GM12878 (cell line): Measurements from ENCODE around the gene PKLR. TPM values are rescaled to one million over a fixed set of nuclear protein-coding genes. Genes with fewer than 3 reads are reported as not detected.

Source experiments
- BHLHE40 ChIP-seq, 2 experiments: fragments of 450-650 bp in 1 of 2; IDR thresholded peaks; 2 replicates each; pipeline ENCODE4 v1.6.1; 2011 to 2017; ENCODE audit warnings: low read depth in 2 of 2, borderline replicate concordance in 1 of 2, improper control_type of control experiment in 1 of 2, low read length in 1 of 2, mild to moderate bottlenecking in 1 of 2
- CUX1 ChIP-seq: IDR thresholded peaks from 2 replicates; pipeline ENCODE4 v1.6.1; 2012; ENCODE audit warnings: improper control_type of control experiment, low read depth, low read length; ENCODE audit not compliant: insufficient replicate concordance
- DPF2 ChIP-seq: fragments of 450-650 bp; IDR thresholded peaks from 2 replicates; pipeline ENCODE4 v1.6.1; 2017; ENCODE audit warnings: mild to moderate bottlenecking
- E2F8 ChIP-seq: fragments of 450-650 bp; IDR thresholded peaks from 2 replicates; pipeline ENCODE4 v1.6.1; 2018; ENCODE audit warnings: mild to moderate bottlenecking, low read depth, moderate library complexity; ENCODE audit not compliant: partially characterized antibody
- ETV6 ChIP-seq, 2 experiments: fragments of 450-650 bp in 1 of 2; IDR thresholded peaks in 1 of 2; conservative IDR thresholded peaks in 1 of 2; 2 replicates each; pipeline ENCODE4 v1.6.1; 2014; ENCODE audit warnings: antibody characterized with exemption in 1 of 2, borderline replicate concordance in 1 of 2, low read depth in 1 of 2, mild to moderate bottlenecking in 1 of 2, moderate library complexity in 1 of 2
- HDGF ChIP-seq: fragments of 450-650 bp; IDR thresholded peaks from 2 replicates; pipeline ENCODE4 v1.6.1; 2016; ENCODE audit warnings: antibody characterized with exemption
- LARP7 ChIP-seq: fragments of 450-650 bp; IDR thresholded peaks from 2 replicates; pipeline ENCODE4 v1.6.1; 2017; ENCODE audit warnings: mild to moderate bottlenecking
- MEF2A ChIP-seq: IDR thresholded peaks from 2 replicates; pipeline ENCODE4 v1.6.1; 2011; ENCODE audit warnings: low read depth, mild to moderate bottlenecking, low read length, moderate library complexity; ENCODE audit not compliant: insufficient read depth
- POU2F2 ChIP-seq: IDR thresholded peaks from 3 replicates; pipeline ENCODE4 v1.6.1; 2011; ENCODE audit warnings: low read depth, mild to moderate bottlenecking, low read length, borderline replicate concordance
- RCOR1 ChIP-seq: conservative IDR thresholded peaks from 2 replicates; pipeline ENCODE4 v1.6.1; 2012; ENCODE audit warnings: low read depth, low read length, improper control_type of control experiment
- STAT1 ChIP-seq: fragments of 450-650 bp; conservative IDR thresholded peaks from 2 replicates; pipeline ENCODE4 v1.6.1; 2014; ENCODE audit warnings: antibody characterized with exemption, mild to moderate bottlenecking
- TARDBP ChIP-seq: IDR thresholded peaks from 2 replicates; pipeline ENCODE4 v1.6.1; 2016; ENCODE audit warnings: borderline replicate concordance
- USF1 ChIP-seq: IDR thresholded peaks from 2 replicates; pipeline ENCODE4 v1.6.1; 2011; ENCODE audit warnings: borderline replicate concordance, low read depth, mild to moderate bottlenecking, moderate library complexity, mixed read lengths, low read length; ENCODE audit not compliant: insufficient read depth; ENCODE audit errors: extremely low read length
- polyA plus RNA-seq, 11 experiments: library from polyadenylated mRNA; depleted of rRNA in 4 of 11; unstranded in 6 of 11; stranded (reverse) in 5 of 11; fragments of >200 nt; fragmentation: Nextera tagmentation in 4 of 11; fragmentation: Illumina TruSeq in 1 of 11; extraction: Ambion mirVana in 4 of 11; extraction: Trizol in 1 of 11; gene quantifications; 1 replicate in 1 of 11; 2 replicates in 10 of 11; pipeline versions ENCODE4 v1.2.1 to v1.2.3, GENCODE V29; 2011 to 2016; ENCODE audit warnings: inconsistent platforms in 2 of 11, missing spikeins in 2 of 11, low read depth in 1 of 11
- total RNA-seq, 4 experiments: library from RNA; depleted of rRNA in 3 of 4; stranded (reverse); fragments of >200 nt in 3 of 4; fragmentation: Illumina TruSeq in 1 of 4; extraction: Trizol in 1 of 4; gene quantifications; 2 replicates each; pipeline versions ENCODE4 v1.2.1 to v1.2.3, GENCODE V29; 2013 to 2021
- TF ChIP-seq, protein P1 (sequence below): IDR thresholded peaks from 2 replicates; pipeline ENCODE4 v1.6.1; 2012; ENCODE audit warnings: mild to moderate bottlenecking, low read depth, low read length

Gene PKLR
- total and polyA plus RNA-seq, 10 of the 15 experiments (the other 5 are each of a cell fraction or from before 2014, with no cell fraction given): 0.04 to 0.15 (median 0.08) TPM; not detected in 7

- TF ChIP-seq E2F8: peak; percentile 57
- TF ChIP-seq USF1: peak; percentile 91
- no peak for TF ChIP-seq LARP7
- no peak for TF ChIP-seq CUX1
- TF ChIP-seq TARDBP: no peak
- no peak for TF ChIP-seq STAT1
- no peak for TF ChIP-seq RCOR1
- TF ChIP-seq MEF2A: no peak
- peak; percentile 47; the same call in 1 of the 3 replicates for TF ChIP-seq POU2F2
- peak; percentile 83 for TF ChIP-seq HDGF
- no peak for TF ChIP-seq ETV6 (conservative IDR thresholded peaks at IDR 0.05 in 1 of 2, IDR thresholded peaks at IDR 0.05 in 1 of 2; ENCODE audit: borderline replicate concordance in 1 of 2, low read depth in 1 of 2)
- TF ChIP-seq BHLHE40 (IDR thresholded peaks at IDR 0.05; ENCODE audit: borderline replicate concordance in 1 of 2, low read depth in 2 of 2, low read length in 1 of 2): peak; percentile 52 to 85; a peak in 3 of 4 replicates
- TF ChIP-seq, protein P1, sequence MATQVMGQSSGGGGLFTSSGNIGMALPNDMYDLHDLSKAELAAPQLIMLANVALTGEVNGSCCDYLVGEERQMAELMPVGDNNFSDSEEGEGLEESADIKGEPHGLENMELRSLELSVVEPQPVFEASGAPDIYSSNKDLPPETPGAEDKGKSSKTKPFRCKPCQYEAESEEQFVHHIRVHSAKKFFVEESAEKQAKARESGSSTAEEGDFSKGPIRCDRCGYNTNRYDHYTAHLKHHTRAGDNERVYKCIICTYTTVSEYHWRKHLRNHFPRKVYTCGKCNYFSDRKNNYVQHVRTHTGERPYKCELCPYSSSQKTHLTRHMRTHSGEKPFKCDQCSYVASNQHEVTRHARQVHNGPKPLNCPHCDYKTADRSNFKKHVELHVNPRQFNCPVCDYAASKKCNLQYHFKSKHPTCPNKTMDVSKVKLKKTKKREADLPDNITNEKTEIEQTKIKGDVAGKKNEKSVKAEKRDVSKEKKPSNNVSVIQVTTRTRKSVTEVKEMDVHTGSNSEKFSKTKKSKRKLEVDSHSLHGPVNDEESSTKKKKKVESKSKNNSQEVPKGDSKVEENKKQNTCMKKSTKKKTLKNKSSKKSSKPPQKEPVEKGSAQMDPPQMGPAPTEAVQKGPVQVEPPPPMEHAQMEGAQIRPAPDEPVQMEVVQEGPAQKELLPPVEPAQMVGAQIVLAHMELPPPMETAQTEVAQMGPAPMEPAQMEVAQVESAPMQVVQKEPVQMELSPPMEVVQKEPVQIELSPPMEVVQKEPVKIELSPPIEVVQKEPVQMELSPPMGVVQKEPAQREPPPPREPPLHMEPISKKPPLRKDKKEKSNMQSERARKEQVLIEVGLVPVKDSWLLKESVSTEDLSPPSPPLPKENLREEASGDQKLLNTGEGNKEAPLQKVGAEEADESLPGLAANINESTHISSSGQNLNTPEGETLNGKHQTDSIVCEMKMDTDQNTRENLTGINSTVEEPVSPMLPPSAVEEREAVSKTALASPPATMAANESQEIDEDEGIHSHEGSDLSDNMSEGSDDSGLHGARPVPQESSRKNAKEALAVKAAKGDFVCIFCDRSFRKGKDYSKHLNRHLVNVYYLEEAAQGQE: no peak
- TF ChIP-seq DPF2: no peak
Observed at GRCh38 chr1:155273343-155274245, 27.6 kb downstream of the PKLR start, which contains the start of gene CLK2 (continued).
